Measurements from ENCODE around the gene N4BP2. TPM values are rescaled to one million over a fixed set of nuclear protein-coding genes. Genes with fewer than 3 reads are reported as not detected.
"Not testable (repeated sequence)": the region's sequence is repeated elsewhere in the genome, so short reads cannot be mapped to it uniquely, and the experiment has no call there.

Gene N4BP2
- total RNA-seq, 6 experiments from 2014 or later, result 4.2 to 8.0 (median 6.3) TPM

DNA sequence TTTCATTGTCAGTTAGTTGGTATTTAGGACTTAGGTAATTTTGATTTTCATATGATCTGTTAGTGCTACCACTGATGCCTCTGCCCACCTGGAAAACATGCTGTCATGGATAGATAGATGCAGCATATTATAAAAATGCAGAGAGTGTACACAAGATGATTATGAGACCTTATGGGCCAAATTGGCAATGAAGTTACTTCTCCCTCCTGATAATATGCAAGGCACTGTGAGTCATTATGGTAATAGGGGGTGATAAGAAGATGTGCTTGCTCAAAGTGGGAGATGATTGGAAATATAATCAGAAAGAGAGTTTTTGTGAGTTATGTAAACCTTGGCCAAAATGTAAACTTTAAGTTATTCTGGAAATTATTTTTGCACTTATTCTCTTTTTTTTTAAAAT is 83.5 kb downstream of the N4BP2 start:
- intact Hi-C loops (cut with DNase I), result loop anchor here in 1 of 2 donors (10.0 kb wide), 1 partner anchor 165 kb away; no protein-coding TSS in a partner anchor
- no peak for TF ChIP-seq POLR2A (IDR thresholded peaks at IDR 0.05)
- TF ChIP-seq, protein P1, sequence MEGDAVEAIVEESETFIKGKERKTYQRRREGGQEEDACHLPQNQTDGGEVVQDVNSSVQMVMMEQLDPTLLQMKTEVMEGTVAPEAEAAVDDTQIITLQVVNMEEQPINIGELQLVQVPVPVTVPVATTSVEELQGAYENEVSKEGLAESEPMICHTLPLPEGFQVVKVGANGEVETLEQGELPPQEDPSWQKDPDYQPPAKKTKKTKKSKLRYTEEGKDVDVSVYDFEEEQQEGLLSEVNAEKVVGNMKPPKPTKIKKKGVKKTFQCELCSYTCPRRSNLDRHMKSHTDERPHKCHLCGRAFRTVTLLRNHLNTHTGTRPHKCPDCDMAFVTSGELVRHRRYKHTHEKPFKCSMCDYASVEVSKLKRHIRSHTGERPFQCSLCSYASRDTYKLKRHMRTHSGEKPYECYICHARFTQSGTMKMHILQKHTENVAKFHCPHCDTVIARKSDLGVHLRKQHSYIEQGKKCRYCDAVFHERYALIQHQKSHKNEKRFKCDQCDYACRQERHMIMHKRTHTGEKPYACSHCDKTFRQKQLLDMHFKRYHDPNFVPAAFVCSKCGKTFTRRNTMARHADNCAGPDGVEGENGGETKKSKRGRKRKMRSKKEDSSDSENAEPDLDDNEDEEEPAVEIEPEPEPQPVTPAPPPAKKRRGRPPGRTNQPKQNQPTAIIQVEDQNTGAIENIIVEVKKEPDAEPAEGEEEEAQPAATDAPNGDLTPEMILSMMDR (IDR thresholded peaks at IDR 0.05), result no peak
- H3K36me3 ChIP-seq, result peaks cover 0 to 9% (median 4%) of the 10 kb centered on the region in 4 donors
- no peaks in the 10 kb centered on the region for H3K9me3 ChIP-seq
- no peaks in the 10 kb centered on the region for H3K27me3 ChIP-seq
- DNase-seq (no peak), ATAC-seq (no peak)
- H3K27ac ChIP-seq, result no peak overlapping the region
- no peaks in the 10 kb centered on the region for H3K4me1 ChIP-seq
- H3K4me3 ChIP-seq, result no peak overlapping the region

DNA sequence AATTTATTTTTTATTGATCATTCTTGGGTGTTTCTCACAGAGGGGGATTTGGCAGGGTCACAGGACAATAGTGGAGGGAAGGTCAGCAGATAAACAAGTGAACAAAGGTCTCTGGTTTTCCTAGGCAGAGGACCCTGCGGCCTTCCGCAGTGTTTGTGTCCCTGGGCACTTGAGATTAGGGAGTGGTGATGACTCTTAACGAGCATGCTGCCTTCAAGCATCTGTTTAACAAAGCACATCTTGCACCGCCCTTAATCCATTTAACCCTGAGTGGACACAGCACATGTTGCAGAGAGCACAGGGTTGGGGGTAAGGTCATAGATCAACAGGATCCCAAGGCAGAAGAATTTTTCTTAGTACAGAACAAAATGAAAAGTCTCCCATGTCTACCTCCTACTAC is 83.9 kb downstream of the N4BP2 start:
- ATAC-seq, H3K4me1 ChIP-seq, H3K9me3 ChIP-seq, DNase-seq, H3K27ac ChIP-seq, H3K4me3 ChIP-seq, H3K27me3 ChIP-seq: not testable (repeated sequence)
- peaks cover 0 to 11% (median 4%) of the 10 kb centered on the region in 4 donors for H3K36me3 ChIP-seq
- intact Hi-C loops (cut with DNase I), result loop anchor here in 1 of 2 donors (10.0 kb wide), 1 partner anchor 164 kb away; no protein-coding TSS in a partner anchor
- WGBS (ENCODE audit: insufficient coverage, low coverage, low lambda C conversion rate, missing lambda C conversion rate), result 44% methylated on average over 2 of the region's 4 CpGs

DNA sequence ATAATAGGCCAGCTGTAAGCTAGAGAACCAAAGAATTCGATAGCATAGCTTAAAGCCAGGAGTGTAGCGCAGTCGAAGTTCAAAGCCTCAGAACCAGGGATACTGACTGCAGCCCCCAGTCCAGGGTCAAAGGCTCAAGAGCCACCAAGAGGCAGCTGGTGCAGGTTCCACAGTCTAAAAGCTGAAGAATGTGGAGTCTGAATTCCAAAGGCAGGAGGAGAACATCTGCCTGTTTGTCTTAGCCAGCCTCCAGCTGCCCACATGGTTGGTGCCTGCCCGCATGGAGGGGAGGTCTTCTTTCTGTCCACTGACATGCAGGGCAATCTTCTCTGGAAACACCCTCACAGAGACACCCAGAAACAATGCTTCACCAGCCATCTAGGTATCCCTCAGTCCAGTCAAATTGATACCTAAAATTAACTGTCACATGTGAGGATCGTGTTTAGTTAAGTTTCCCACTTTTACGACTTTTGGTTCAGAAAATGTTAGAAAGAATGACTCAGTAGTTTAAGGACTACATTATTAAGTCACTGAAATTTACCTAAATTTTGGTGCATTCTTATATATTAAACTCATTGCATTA is 87.4 kb downstream of the N4BP2 start:
- 77% methylated on average over 3 of the region's 6 CpGs for WGBS (ENCODE audit: insufficient coverage, low coverage, low lambda C conversion rate, missing lambda C conversion rate)
- Histone ChIP-seq H3K36me3 (peaks cover 0 to 11% (median 4%) of the 10 kb centered on the region in 4 donors), H3K27ac (no peak overlapping the region), H3K4me3 (no peak overlapping the region), H3K27me3 (no peaks in the 10 kb centered on the region), H3K4me1 (no peaks in the 10 kb centered on the region), H3K9me3 (no peaks in the 10 kb centered on the region)
- intact Hi-C loops (cut with DNase I), result loop anchor here in 1 of 2 donors (10.0 kb wide), 1 partner anchor 161 kb away; no protein-coding TSS in a partner anchor
- TF ChIP-seq, protein P1 (IDR thresholded peaks at IDR 0.05), result no peak
- TF ChIP-seq POLR2A (IDR thresholded peaks at IDR 0.05), result no peak
- ATAC-seq (no peak), DNase-seq (no peak)

DNA sequence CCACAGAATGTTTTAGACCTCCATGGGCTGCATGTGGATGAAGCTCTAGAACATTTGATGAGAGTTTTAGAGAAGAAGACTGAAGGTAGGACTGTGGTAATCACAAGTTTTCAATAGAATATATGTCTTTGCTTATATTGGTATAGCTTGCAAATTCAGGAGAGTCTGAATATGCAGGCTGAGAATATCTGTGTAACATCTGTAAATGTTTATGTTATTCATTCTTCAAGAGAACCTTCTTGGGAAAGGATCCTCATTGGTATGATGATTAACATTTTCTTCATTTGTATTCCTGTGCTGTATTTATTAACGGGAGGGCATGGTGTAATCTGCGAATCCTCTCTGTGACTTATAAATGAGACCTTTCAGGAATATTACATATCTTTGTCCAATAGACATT is 88.1 kb downstream of the N4BP2 start:
- Histone ChIP-seq H3K27ac (no peak overlapping the region), H3K4me3 (no peak overlapping the region), H3K4me1 (no peaks in the 10 kb centered on the region), H3K36me3 (peaks cover 0 to 11% (median 4%) of the 10 kb centered on the region in 4 donors), H3K27me3 (no peaks in the 10 kb centered on the region), H3K9me3 (no peaks in the 10 kb centered on the region)
- no peak for TF ChIP-seq POLR2A (IDR thresholded peaks at IDR 0.05)
- TF ChIP-seq, protein P1 (IDR thresholded peaks at IDR 0.05), result no peak
- no peak for DNase-seq
- WGBS (ENCODE audit: insufficient coverage, low coverage, low lambda C conversion rate, missing lambda C conversion rate), result 91% methylated on average over 2 of the region's 2 CpGs
- intact Hi-C loops (cut with DNase I), result loop anchor here in 1 of 2 donors (10.0 kb wide), 1 partner anchor 160 kb away; no protein-coding TSS in a partner anchor
- no peak for ATAC-seq

DNA sequence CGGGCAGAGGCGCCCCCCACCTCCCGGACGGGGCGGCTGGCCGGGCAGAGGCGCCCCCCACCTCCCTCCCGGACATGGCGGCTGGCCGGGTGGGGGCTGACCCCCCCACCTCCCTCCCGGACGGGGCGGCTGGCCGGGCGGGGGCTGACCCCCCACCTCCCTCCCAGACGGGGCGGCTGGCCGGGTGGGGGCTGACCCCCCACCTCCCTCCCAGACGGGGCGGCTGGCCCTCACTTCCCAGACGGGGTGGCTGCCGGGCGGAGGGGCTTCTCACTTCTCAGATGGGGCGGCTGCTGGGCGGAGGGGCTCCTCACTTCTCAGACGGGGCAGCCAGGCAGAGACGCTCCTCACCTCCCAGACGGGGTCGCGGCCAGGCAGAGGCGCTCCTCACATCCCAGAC is 90.8 kb downstream of the N4BP2 start:
- no CpG with 5 or more reads among the region's 31 CpGs for WGBS (ENCODE audit: insufficient coverage, low coverage, low lambda C conversion rate, missing lambda C conversion rate)
- not testable (repeated sequence) for ATAC-seq, H3K4me3 ChIP-seq, H3K27ac ChIP-seq, DNase-seq, H3K4me1 ChIP-seq, H3K9me3 ChIP-seq, H3K27me3 ChIP-seq
- intact Hi-C loops (cut with DNase I), result loop anchor here in 1 of 2 donors (10.0 kb wide), 1 partner anchor 157 kb away; no protein-coding TSS in a partner anchor
- H3K36me3 ChIP-seq, result peaks cover 0 to 11% (median 4%) of the 10 kb centered on the region in 4 donors
